GM15510 (cell line): ENCODE results near the gene PRR5L.

Experiments used
- POLR2A ChIP-seq: IDR thresholded peaks from 3 replicates; pipeline ENCODE4 v1.6.1; 2011; ENCODE audit warnings: borderline replicate concordance; ENCODE audit not compliant: insufficient read length; ENCODE audit errors: extremely low read depth

Gene PRR5L

GRCh38 chr11:36408498-36409136 is 112.5 kb downstream of the PRR5L start:
- no peak for TF ChIP-seq POLR2A

- no peak for TF ChIP-seq POLR2A
Observed at GRCh38 chr11:36409152-36409816, 113.2 kb downstream of the PRR5L start.

GRCh38 chr11:36411202-36411640 is 115.1 kb downstream of the PRR5L start:
- TF ChIP-seq POLR2A = no peak

- no peak for TF ChIP-seq POLR2A
Observed at GRCh38 chr11:36412781-36413383, 116.8 kb downstream of the PRR5L start.

- TF ChIP-seq POLR2A = no peak
Observed at GRCh38 chr11:36417154-36417553, 121.1 kb downstream of the PRR5L start.

- no peak for TF ChIP-seq POLR2A
Observed at GRCh38 chr11:36419791-36420424, 123.8 kb downstream of the PRR5L start.

- no peak for TF ChIP-seq POLR2A
Observed at GRCh38 chr11:36421546-36422155, 125.6 kb downstream of the PRR5L start.

- no peak for TF ChIP-seq POLR2A
Observed at GRCh38 chr11:36425561-36426081, 129.5 kb downstream of the PRR5L start.

- TF ChIP-seq POLR2A = no peak
Observed at GRCh38 chr11:36426226-36426848, 130.2 kb downstream of the PRR5L start.

- TF ChIP-seq POLR2A = no peak
Observed at GRCh38 chr11:36427079-36427478, 131.0 kb downstream of the PRR5L start.

GRCh38 chr11:36427876-36428275 is 131.8 kb downstream of the PRR5L start:
- TF ChIP-seq POLR2A = no peak

- TF ChIP-seq POLR2A = no peak
Observed at GRCh38 chr11:36431429-36432092, 135.5 kb downstream of the PRR5L start.

- no peak for TF ChIP-seq POLR2A
Observed at GRCh38 chr11:36432093-36432469, 136.0 kb downstream of the PRR5L start.

- no peak for TF ChIP-seq POLR2A
Observed at GRCh38 chr11:36432738-36433137, 136.7 kb downstream of the PRR5L start.
